HG02642 (cell line): Measurements from ENCODE around the gene TRIO.

Experiments used
- ATAC-seq: cut with Tn5 transposase; IDR thresholded peaks from one replicate; pipeline ENCODE4 v1.9.1; 2021; ENCODE audit warnings: mild to moderate bottlenecking; ENCODE audit not compliant: unreplicated experiment, poor library complexity

Gene TRIO

DNA sequence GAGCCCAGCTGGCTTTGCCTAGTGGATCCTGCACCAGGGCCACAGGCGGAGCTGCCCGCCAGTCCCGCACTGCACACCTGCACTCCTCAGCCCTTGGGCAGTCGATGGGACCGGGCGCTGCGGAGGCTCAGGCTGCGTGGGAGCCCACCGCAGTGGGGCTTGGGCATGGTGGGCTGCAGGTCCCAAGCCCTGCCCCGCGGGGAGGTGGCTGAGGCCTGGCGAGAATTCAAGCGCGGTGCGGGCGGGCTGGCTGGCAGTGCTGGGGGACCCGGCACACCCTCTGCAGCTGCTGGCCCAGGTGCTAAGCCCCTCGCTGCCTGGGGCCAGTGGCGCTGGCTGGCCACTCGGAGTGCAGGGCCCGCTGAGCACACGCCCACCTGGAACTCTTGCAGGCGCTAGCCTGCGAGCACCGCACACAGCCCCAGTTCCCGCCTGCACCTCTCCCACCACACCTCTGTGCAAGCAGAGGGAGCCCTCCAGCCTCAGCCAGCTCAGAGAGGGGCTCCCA lies 312.7 kb downstream of the TRIO start:
- no peak for ATAC-seq

- no peak for ATAC-seq
These were observed 314.3 kb downstream of the TRIO start for GRCh38 chr5:14457476-14457875.

DNA sequence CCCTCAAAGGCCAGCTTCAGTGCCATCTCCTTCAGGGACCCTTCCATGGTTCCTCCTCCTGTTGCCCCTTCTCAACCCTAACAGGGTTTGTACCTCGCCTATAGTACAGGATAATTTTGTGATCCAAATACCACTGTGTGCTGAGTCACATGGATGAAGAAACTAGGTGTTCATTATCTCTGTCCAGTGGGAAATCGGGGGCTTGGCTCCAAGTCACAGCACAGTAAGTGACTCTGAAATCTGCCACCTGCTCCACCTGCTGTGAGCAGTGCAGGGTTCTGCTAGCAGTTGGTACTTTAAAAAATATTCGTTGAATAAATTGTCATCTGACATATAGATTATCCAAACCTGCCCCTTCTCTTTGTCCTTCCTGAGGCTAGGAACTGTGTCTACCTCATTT lies 315.3 kb downstream of the TRIO start:
- ATAC-seq: no peak

DNA sequence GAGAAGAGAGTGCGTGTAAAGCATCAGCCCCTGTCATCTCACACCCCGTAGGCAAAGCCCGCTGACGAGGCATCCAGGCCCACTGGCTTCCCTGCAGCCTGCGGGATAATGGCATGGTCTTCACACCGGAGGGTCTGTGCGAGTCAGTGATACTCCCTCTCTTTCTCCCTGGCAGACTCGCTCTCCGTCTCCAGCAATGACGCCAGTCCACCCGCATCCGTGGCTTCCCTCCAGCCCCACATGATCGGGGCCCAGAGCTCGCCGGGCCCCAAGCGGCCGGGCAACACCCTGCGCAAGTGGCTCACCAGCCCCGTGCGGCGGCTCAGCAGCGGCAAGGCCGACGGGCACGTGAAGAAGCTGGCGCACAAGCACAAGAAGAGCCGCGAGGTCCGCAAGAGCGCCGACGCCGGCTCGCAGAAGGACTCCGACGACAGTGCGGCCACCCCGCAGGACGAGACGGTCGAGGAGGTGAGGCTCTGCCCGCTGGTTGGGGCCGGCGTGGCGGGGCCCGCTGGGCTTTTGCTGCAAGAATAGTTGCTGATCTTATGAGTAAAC lies 317.8 kb downstream of the TRIO start:
- no peak for ATAC-seq

DNA sequence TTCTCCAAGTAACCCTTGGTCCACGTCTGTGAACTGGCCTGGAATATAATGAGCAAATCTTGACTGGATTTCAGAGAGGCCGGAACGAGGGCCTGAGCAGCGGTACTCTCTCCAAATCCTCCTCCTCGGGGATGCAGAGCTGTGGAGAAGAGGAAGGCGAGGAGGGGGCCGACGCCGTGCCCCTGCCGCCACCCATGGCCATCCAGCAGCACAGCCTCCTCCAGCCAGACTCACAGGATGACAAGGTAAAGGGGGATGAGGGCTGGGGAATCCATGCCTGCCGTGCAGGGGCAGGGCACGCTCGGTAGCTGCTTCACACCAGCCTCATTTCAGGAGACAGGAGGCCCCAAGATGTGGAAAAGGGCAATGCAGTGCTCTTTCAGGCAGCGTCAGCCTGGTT lies 319.5 kb downstream of the TRIO start:
- no peak for ATAC-seq

DNA sequence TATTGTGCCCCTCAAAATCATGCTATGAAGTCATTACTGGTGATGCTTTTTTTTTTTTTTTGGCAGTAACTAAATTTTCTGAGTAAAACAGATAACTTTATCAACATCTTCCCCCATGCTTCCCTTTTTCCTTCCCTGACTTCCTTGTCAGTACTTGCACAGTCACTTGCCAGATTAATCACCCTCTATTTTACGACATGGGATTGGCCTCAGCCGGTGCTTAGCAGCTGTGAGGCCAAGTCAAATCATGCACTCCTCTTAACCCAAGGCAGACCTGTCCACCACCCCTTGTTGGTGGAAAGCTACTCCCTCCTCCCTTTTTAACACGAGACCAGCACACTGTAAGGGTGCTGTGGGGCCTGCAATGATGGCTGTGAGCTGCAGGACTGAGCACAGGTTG lies 320.5 kb downstream of the TRIO start:
- ATAC-seq: no peak

DNA sequence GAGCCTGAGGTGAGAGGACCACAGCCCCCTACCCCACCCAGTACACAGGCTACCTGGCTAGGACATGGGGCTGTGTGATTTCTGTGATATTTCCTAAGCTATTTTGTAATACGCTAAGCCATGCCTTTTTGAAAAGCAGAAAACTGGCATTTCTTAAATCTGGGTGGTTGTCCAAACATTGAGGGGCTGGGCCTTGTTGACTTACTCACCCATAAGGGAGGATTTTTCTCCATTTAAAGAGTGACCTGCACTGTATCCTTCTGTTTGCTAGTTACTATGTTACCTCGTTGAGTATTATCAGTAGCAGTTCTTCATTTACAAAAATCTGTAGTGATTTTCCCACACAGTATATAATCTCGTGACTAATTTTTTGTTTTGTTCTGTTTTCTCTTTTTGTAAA lies 321.0 kb downstream of the TRIO start:
- no peak for ATAC-seq

- no peak for ATAC-seq
These were observed 321.5 kb downstream of the TRIO start for GRCh38 chr5:14464671-14465070.

- no peak for ATAC-seq
These were observed 322.0 kb downstream of the TRIO start for GRCh38 chr5:14465116-14465515.

GRCh38 chr5:14465776-14466175 lies 322.6 kb downstream of the TRIO start:
- no peak for ATAC-seq

DNA sequence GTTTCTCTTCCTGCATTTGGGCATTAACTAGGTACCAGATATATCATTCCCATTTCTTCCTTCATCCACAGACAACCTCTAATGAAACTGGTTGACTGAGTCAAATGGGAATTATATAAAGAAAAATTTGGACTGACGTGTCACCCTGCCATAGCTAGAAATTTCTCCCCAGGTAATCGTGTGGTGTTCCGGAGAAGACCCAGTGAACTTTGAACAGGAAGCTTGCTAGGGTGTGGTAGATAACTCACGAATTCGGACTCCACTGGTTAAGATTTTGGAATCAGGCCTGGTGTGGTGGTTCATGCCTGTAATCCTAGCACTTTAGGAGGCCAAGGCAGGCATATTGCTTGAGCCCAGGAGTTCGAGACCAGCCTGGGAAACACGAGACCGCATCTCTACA lies 324.1 kb downstream of the TRIO start:
- ATAC-seq: no peak

- no peak for ATAC-seq
These were observed 324.7 kb downstream of the TRIO start for GRCh38 chr5:14467886-14468285.

GRCh38 chr5:14469551-14470377 lies 326.6 kb downstream of the TRIO start:
- no peak for ATAC-seq

- no peak for ATAC-seq
These were observed 328.4 kb downstream of the TRIO start for GRCh38 chr5:14471507-14471906.

GRCh38 chr5:14472986-14473567 lies 329.9 kb downstream of the TRIO start:
- no peak for ATAC-seq

GRCh38 chr5:14475045-14475444 lies 331.9 kb downstream of the TRIO start:
- ATAC-seq: no peak

GRCh38 chr5:14476786-14477435 lies 333.8 kb downstream of the TRIO start:
- no peak for ATAC-seq

GRCh38 chr5:14479143-14479696 lies 336.1 kb downstream of the TRIO start:
- no peak for ATAC-seq

DNA sequence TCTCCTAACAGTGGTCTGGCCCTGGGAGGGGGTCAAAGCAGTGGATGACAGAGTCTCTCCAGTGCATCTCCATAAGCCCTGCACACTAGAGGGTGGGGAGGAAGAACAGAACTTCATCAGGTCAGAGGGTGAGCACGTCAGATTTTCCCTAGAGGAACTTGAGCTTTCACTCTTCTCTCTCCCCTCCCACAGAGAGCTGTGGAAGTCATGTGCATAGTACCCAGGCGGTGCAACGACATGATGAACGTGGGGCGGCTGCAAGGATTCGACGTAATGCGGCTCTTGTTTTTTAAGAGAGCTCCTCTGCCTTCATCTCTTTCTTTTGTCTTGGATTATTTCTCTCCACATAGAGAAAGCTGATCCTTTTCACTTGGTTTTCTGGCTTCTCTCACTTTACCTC lies 338.2 kb downstream of the TRIO start:
- no peak for ATAC-seq

- ATAC-seq: no peak
These were observed 338.9 kb downstream of the TRIO start for GRCh38 chr5:14482085-14482484.
